HEK293 (cell line): ENCODE measurements around the gene DNASE1.

Experiments used
- CTCF ChIA-PET: fragments of 350-600 bp; formaldehyde crosslinking; extraction: SDS; loops from one replicate; lab custom pipeline; 2021; ENCODE audit warnings: antibody characterized with exemption; lab: Yijun Ruan, JAX
- POLR2A ChIA-PET: fragments of 300-600 bp; formaldehyde crosslinking; extraction: SDS; loops from one replicate; lab custom pipeline; 2020; ENCODE audit warnings: antibody characterized with exemption, inconsistent platforms; lab: Yijun Ruan, JAX
- H3K27ac ChIP-seq: fragments of 200-500 bp; sonication (Bioruptor generic); 2 replicates; pipeline ENCODE4 v1.5.1; 2014; ENCODE audit warnings: low read depth, low read length, control low read depth, inconsistent platforms; ENCODE audit errors: extremely low read depth
- H3K36me3 ChIP-seq, 2 experiments: fragments of 200-500 bp in 1 of 2; sonication (Bioruptor generic) in 1 of 2; 1 replicate in 1 of 2; 2 replicates in 1 of 2; pipeline ENCODE4 v1.5.1; 2014 to 2017; ENCODE audit warnings: inconsistent platforms in 2 of 2, low read length in 2 of 2; ENCODE audit not compliant: control insufficient read depth in 2 of 2, insufficient read depth in 1 of 2
- H3K4me1 ChIP-seq: fragments of 200-500 bp; sonication (Bioruptor generic); 2 replicates; pipeline ENCODE4 v1.5.1; 2014; ENCODE audit warnings: mild to moderate bottlenecking, low read length, inconsistent platforms; ENCODE audit not compliant: control insufficient read depth, insufficient read depth
- H3K4me3 ChIP-seq: 2 replicates; pipeline ENCODE4 v1.5.1; 2011; ENCODE audit warnings: low read depth, mild to moderate bottlenecking, control low read depth, low read length, moderate library complexity
- H3K9me3 ChIP-seq: fragments of 200-500 bp; sonication (Bioruptor generic); 2 replicates; pipeline ENCODE4 v1.5.1; 2014; ENCODE audit warnings: low read depth, low read length, inconsistent platforms; ENCODE audit not compliant: control insufficient read depth, insufficient read depth
- FEZF1 ChIP-seq: fragments of 450-650 bp; formaldehyde crosslinking; IDR thresholded peaks from 2 replicates; pipeline ENCODE4 v1.5.1; 2016; ENCODE audit warnings: missing biosample characterization, missing genetic modification characterization
- GLIS1 ChIP-seq: fragments of 450-650 bp; formaldehyde crosslinking; IDR thresholded peaks from 2 replicates; pipeline ENCODE4 v1.5.1; 2016; ENCODE audit warnings: missing biosample characterization, missing genetic modification characterization
- GLIS2 ChIP-seq: fragments of 450-650 bp; formaldehyde crosslinking; IDR thresholded peaks from 2 replicates; pipeline ENCODE4 v1.5.1; 2016; ENCODE audit warnings: missing biosample characterization, missing genetic modification characterization
- HOXA7 ChIP-seq: sonication (generic); formaldehyde crosslinking; IDR thresholded peaks from 2 replicates; pipeline ENCODE4 v1.8.1; 2022; ENCODE audit warnings: missing genetic modification reagents, borderline replicate concordance
- HOXD13 ChIP-seq: sonication (generic); formaldehyde crosslinking; IDR thresholded peaks from 2 replicates; pipeline ENCODE4 v1.8.0; 2022; ENCODE audit warnings: missing genetic modification reagents, borderline replicate concordance
- KLF9 ChIP-seq: fragments of 450-650 bp; formaldehyde crosslinking; IDR thresholded peaks from 2 replicates; pipeline ENCODE4 v1.5.1; 2016; ENCODE audit warnings: missing biosample characterization, missing genetic modification characterization, low read depth
- MEIS1 ChIP-seq: sonication (generic); formaldehyde crosslinking; IDR thresholded peaks from 2 replicates; pipeline ENCODE4 v1.8.1; 2022; ENCODE audit warnings: missing genetic modification reagents, mild to moderate bottlenecking, borderline replicate concordance
- SCRT1 ChIP-seq: fragments of 450-650 bp; formaldehyde crosslinking; IDR thresholded peaks from 2 replicates; pipeline ENCODE4 v1.5.1; 2016; ENCODE audit warnings: missing biosample characterization, missing genetic modification characterization, borderline replicate concordance
- YY2 ChIP-seq: fragments of 450-650 bp; formaldehyde crosslinking; IDR thresholded peaks from 2 replicates; pipeline ENCODE4 v1.5.1; 2016; ENCODE audit warnings: missing biosample characterization, missing genetic modification characterization
- ZBTB11 ChIP-seq: fragments of 450-650 bp; formaldehyde crosslinking; conservative IDR thresholded peaks from 2 replicates; pipeline ENCODE4 v1.5.1; 2016; ENCODE audit warnings: low read depth, missing biosample characterization, missing genetic modification characterization
- ZNF121 ChIP-seq: fragments of 450-650 bp; formaldehyde crosslinking; IDR thresholded peaks from 2 replicates; pipeline ENCODE4 v1.5.1; 2016; ENCODE audit warnings: missing biosample characterization, missing genetic modification characterization
- ZNF140 ChIP-seq: fragments of 450-650 bp; formaldehyde crosslinking; IDR thresholded peaks from 2 replicates; pipeline ENCODE4 v1.5.1; 2016; ENCODE audit warnings: missing biosample characterization, missing genetic modification characterization
- ZNF146 ChIP-seq: fragments of 450-650 bp; formaldehyde crosslinking; IDR thresholded peaks from 2 replicates; pipeline ENCODE4 v1.5.1; 2016; ENCODE audit warnings: missing biosample characterization, missing genetic modification characterization
- ZNF155 ChIP-seq: fragments of 450-650 bp; formaldehyde crosslinking; IDR thresholded peaks from 2 replicates; pipeline ENCODE4 v1.5.1; 2016; ENCODE audit warnings: missing biosample characterization, missing genetic modification characterization
- ZNF2 ChIP-seq: fragments of 450-650 bp; formaldehyde crosslinking; IDR thresholded peaks from 2 replicates; pipeline ENCODE4 v1.5.1; 2016; ENCODE audit warnings: missing biosample characterization, missing genetic modification characterization
- ZNF24 ChIP-seq: fragments of 450-650 bp; formaldehyde crosslinking; IDR thresholded peaks from 2 replicates; pipeline ENCODE4 v1.5.1; 2016; ENCODE audit warnings: missing biosample characterization, missing genetic modification characterization
- ZNF280C ChIP-seq: fragments of 450-650 bp; formaldehyde crosslinking; IDR thresholded peaks from 2 replicates; pipeline ENCODE4 v1.5.1; 2016; ENCODE audit warnings: missing biosample characterization, missing genetic modification characterization
- ZNF354C ChIP-seq: fragments of 450-650 bp; formaldehyde crosslinking; IDR thresholded peaks from 2 replicates; pipeline ENCODE4 v1.5.1; 2016; ENCODE audit warnings: missing biosample characterization, missing genetic modification characterization, low read depth, borderline replicate concordance
- ZNF398 ChIP-seq: fragments of 450-650 bp; formaldehyde crosslinking; IDR thresholded peaks from 2 replicates; pipeline ENCODE4 v1.5.1; 2017; ENCODE audit warnings: missing biosample characterization, missing genetic modification characterization
- ZNF48 ChIP-seq: fragments of 450-650 bp; formaldehyde crosslinking; IDR thresholded peaks from 2 replicates; pipeline ENCODE4 v1.5.1; 2016; ENCODE audit warnings: missing biosample characterization, missing genetic modification characterization
- ZNF510 ChIP-seq: fragments of 450-650 bp; formaldehyde crosslinking; IDR thresholded peaks from 2 replicates; pipeline ENCODE4 v1.5.1; 2018; ENCODE audit warnings: mild to moderate bottlenecking, missing genetic modification characterization, missing biosample characterization; ENCODE audit not compliant: insufficient replicate concordance
- ZNF529 ChIP-seq: fragments of 450-650 bp; formaldehyde crosslinking; IDR thresholded peaks from 2 replicates; pipeline ENCODE4 v1.5.1; 2017; ENCODE audit warnings: missing genetic modification characterization, missing biosample characterization; ENCODE audit not compliant: insufficient replicate concordance
- ZNF544 ChIP-seq: fragments of 450-650 bp; formaldehyde crosslinking; IDR thresholded peaks from 2 replicates; pipeline ENCODE4 v1.5.0; 2017; ENCODE audit warnings: missing biosample characterization, missing genetic modification characterization
- ZNF561 ChIP-seq: fragments of 450-650 bp; IDR thresholded peaks from 2 replicates; pipeline ENCODE4 v1.5.1; 2018; ENCODE audit warnings: missing biosample characterization, missing genetic modification characterization, borderline replicate concordance
- ZNF707 ChIP-seq: fragments of 450-650 bp; formaldehyde crosslinking; IDR thresholded peaks from 2 replicates; pipeline ENCODE4 v1.5.1; 2016; ENCODE audit warnings: missing biosample characterization, missing genetic modification characterization
- ZNF776 ChIP-seq: fragments of 450-650 bp; formaldehyde crosslinking; IDR thresholded peaks from 2 replicates; pipeline ENCODE4 v1.5.0; 2017; ENCODE audit warnings: missing biosample characterization, missing genetic modification characterization, borderline replicate concordance
- ZSCAN16 ChIP-seq: fragments of 450-650 bp; formaldehyde crosslinking; IDR thresholded peaks from 2 replicates; pipeline ENCODE4 v1.5.1; 2016; ENCODE audit warnings: missing biosample characterization, missing genetic modification characterization

The DNASE1 gene

GRCh38 chr16:3675601-3676130 lies 21.2 kb downstream of the DNASE1 start:
- Histone ChIP-seq H3K4me3 (no peak overlapping the region), H3K36me3 (peaks cover 10 to 95% of the 10 kb centered on the region in 2 experiments; a peak in 2 of 3 replicates), H3K9me3 (no peaks in the 10 kb centered on the region), H3K27ac (no peak overlapping the region), H3K4me1 (no peaks in the 10 kb centered on the region)
- POLR2A ChIA-PET, result no interaction called here
- TF ChIP-seq KLF9 (0 out of 2 replicates have a peak, but pooled peaks have one; percentile 20), ZNF140 (tag by site-specific recombination) (no peak)
- CTCF ChIA-PET, result interaction anchor here (0.6 to 1.2 kb wide), 3 partner anchors 15 to 501 kb away, joined by 3 read pairs; no protein-coding TSS in a partner anchor

GRCh38 chr16:3677994-3678393 lies 23.5 kb downstream of the DNASE1 start:
- H3K4me3 ChIP-seq, result no peak overlapping the region
- peaks cover 24 to 97% of the 10 kb centered on the region in 2 experiments; a peak in 2 of 3 replicates for H3K36me3 ChIP-seq
- H3K4me1 ChIP-seq, result no peaks in the 10 kb centered on the region
- no peak overlapping the region for H3K27ac ChIP-seq
- CTCF ChIA-PET, result interaction anchor here (1.4 kb wide), 1 partner anchor 10 kb away, joined by 3 read pairs; no protein-coding TSS in a partner anchor
- TF ChIP-seq GLIS2 (tag by site-specific recombination), result no peak
- TF ChIP-seq ZNF48 (tag by site-specific recombination), result no peak
- no peak for TF ChIP-seq HOXD13 (CRISPR knock-in tag)
- TF ChIP-seq GLIS1, result no peak
- TF ChIP-seq ZBTB11 (tag by site-specific recombination), result no peak
- TF ChIP-seq ZNF155 (tag by site-specific recombination), result no peak
- TF ChIP-seq ZSCAN16, result no peak
- TF ChIP-seq YY2, result no peak
- TF ChIP-seq ZNF544 (tag by site-specific recombination), result no peak
- no peak for TF ChIP-seq FEZF1
- no peak for TF ChIP-seq MEIS1 (CRISPR knock-in tag)
- no peak for TF ChIP-seq ZNF280C (tag by site-specific recombination)
- TF ChIP-seq ZNF24, result no peak
- no peaks in the 10 kb centered on the region for H3K9me3 ChIP-seq
- POLR2A ChIA-PET, result no interaction called here

GRCh38 chr16:3681206-3681605 lies 26.7 kb downstream of the DNASE1 start:
- Histone ChIP-seq H3K27ac (no peak overlapping the region), H3K9me3 (no peaks in the 10 kb centered on the region), H3K4me3 (no peak overlapping the region), H3K36me3 (peaks cover 37 to 91% of the 10 kb centered on the region in 2 experiments; a peak in 2 of 3 replicates), H3K4me1 (no peaks in the 10 kb centered on the region)
- POLR2A ChIA-PET, result no interaction called here
- CTCF ChIA-PET, result interaction anchor here (0.6 to 1.5 kb wide), 4 partner anchors 9 to 22 kb away, joined by 3 to 11 read pairs (median 4); no protein-coding TSS in a partner anchor
- TF ChIP-seq ZNF561 (no peak), ZNF121 (tag by site-specific recombination) (no peak), ZNF510 (no peak), ZNF2 (tag by site-specific recombination) (no peak), ZNF354C (tag by site-specific recombination) (no peak), HOXA7 (CRISPR knock-in tag) (no peak), ZNF398 (tag by site-specific recombination) (no peak), ZNF529 (tag by site-specific recombination) (no peak), ZNF776 (tag by site-specific recombination) (no peak), ZNF707 (tag by site-specific recombination) (no peak), ZNF146 (tag by site-specific recombination) (no peak), SCRT1 (no peak)
